COLO668 (cell line): ENCODE measurements around the gene PXDC1.
"Not testable (repeated sequence)": the region's sequence is repeated elsewhere in the genome, so short reads cannot be mapped to it uniquely, and the experiment has no call there.

Experiments used
- DNase-seq: peaks from one replicate; lab custom pipeline; 2025; ENCODE audit not compliant: unreplicated experiment; lab: John Stamatoyannopoulos, UW

Gene PXDC1

DNA sequence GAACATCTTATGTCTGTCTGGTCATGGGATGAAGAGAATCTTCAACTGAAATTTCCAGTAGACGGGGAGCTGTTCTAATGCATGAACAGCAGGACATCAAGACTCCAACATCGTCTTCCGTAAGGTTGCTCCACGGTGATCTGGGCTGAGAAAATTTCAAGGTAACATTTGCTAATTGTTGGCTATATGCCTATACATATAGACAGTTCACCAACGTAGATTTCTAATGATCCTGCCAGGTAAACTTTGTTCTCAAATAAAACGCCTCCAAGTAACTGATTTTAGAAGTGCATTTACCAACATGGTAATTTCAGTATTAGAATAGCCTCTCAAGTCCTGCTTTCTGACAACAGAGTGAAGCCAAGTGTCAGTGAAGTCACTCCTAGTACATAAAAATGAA is 11.3 kb upstream of the PXDC1 start:
- DNase-seq = no peak

DNA sequence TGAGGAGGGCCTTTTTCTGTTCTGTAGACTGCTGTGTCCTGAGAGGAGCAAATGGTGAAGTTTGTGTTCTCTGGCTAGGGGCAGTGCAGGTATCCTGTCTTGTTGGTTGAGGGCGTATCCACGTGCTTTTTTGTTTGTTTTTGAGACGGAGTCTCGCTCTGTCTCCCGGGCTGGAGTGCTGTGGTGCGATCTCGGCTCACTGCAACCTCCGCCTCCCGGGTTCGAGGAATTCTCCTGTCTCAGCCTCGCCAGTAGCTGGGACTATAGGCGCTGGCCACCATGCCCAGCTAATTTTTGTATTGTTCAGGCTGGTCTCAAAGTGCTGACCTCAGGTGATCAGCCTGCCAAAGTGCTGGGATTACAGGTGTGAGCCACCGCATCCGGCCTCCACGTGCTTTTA is 10.8 kb upstream of the PXDC1 start:
- DNase-seq = no peak

DNA sequence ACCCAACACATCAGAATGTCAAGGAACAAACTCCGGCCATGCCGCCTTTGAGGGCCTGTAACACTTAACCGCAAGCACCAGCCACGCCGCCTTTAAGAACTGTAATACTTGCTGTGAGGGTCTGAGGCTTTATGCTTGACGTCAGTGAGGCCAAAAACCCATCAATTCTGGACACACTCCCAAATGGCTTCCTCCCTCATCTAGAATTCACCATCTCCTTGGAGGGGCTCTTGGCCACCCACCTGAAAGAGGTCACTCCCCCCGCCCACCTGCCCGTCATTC is 10.4 kb upstream of the PXDC1 start:
- DNase-seq = no peak

DNA sequence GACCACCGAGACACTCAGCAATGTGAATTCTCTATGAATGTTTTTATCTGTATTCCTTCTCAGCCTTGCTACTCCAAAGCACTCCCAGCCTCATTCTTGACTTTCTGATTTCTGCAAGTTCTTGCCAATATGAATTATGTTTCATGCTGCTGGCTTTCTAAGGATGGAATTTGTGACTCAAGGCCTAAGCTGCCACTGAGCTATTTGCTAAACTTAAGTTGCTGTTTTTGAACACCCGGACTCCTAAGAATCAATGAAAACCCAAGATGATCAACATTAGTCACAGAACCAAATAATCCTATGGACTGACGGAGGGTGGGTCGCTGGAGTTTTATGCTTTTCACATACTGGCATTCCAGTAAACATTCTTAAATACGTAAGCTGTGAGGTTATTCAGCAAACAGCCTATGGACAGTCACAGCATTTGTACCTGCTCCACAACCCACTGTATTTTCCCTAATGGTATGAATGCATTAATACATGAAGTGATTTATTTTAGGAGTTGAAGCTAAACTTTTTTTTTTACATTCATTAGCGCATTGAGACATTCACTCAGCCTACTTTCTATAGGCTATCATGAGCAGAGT is 8.2 kb upstream of the PXDC1 start:
- DNase-seq = no peak

DNA sequence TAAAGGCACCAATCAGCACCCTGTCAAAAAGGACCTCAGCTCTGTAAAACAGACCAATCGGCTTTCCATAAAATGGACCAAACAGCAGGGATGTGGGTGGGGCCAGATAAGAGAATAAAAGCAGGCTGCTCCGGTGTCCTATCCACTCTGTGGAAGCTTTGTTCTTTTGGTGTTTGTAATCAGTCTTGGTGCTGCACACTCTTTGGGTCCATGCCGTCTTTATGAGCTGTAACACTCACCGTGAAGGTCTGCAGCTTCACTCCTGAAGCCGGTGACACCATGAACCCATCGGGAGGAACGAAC is 7.3 kb upstream of the PXDC1 start:
- no peak for DNase-seq

DNA sequence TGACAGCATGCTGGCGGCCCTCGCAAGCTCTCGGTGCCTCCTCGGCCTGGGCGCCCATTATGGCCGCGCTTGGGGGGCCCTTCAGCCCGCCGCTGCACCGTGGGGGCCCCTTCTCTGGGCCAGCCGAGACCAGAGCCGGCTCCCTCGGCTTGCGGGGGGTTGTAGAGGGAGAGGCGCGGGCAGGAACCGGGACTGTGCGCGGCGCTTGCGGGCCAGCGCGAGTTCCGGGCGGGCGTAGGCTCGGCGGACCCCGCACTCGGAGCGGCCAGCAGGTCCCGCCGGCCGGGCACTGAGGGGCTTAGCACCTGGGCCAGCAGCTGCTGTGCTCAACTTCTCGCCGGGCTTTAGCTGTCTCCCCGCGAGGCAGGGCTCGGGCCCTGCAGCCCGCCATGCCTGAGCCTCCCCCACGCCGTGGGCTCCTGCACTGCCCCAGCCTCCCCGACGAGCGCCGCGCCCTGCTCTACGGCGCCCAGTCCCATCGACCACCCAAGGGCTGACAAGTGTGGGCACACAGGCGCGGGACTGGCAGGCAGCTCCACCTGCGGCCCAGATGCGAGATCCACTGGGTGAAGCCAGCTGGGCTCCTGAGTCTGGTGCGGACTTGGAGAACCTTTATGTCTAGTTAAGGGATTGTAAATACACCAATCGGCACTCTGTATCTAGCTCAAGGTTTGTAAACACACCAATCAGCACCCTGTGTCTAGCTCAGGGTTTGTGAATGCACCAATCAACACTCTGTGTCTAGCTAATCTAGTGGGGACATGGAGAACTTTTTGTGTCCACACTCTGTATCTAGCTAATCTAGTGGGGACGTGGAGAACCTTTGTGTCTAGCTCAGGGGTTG is 6.7 kb upstream of the PXDC1 start:
- DNase-seq = not testable (repeated sequence)

DNA sequence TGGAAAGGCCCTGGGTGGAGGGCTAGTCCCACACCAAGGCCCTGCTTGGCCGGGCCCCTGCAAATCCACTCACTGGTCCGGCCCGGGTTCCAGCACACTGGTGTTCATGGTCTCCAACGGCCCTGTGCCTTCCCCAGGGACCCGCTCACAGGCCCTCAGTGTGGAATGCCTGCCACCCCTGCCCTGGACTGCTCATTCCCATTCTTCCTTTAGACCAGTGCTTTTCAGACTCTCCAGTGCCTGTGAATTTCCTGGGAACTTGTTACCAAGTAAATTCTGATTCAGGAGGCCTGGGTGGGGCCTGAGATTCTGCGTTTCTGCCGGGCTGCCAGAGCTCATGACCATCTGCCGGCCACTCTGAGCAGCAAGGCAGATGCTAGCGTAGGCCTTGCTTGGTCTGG is 5.7 kb upstream of the PXDC1 start:
- DNase-seq = no peak

DNA sequence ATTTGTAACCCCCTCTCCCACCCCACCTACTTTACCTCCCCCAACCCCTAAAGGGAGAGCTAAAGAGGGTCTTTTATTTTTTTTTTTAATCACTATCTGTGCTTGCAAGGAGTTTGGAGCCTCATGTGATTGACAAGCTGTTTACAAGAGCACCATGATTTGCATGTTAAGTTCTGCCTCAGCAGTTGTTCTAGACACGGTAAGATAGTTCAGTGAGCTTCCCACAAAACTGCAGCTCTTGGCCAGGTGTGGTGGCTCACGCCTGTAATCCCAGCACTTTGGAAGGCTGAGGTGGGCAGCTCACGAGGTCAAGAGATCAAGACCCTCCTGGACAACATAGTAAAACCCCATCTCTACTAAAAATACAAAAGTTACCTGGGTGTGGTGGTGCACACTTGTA is 5.0 kb upstream of the PXDC1 start:
- DNase-seq = no peak

DNA sequence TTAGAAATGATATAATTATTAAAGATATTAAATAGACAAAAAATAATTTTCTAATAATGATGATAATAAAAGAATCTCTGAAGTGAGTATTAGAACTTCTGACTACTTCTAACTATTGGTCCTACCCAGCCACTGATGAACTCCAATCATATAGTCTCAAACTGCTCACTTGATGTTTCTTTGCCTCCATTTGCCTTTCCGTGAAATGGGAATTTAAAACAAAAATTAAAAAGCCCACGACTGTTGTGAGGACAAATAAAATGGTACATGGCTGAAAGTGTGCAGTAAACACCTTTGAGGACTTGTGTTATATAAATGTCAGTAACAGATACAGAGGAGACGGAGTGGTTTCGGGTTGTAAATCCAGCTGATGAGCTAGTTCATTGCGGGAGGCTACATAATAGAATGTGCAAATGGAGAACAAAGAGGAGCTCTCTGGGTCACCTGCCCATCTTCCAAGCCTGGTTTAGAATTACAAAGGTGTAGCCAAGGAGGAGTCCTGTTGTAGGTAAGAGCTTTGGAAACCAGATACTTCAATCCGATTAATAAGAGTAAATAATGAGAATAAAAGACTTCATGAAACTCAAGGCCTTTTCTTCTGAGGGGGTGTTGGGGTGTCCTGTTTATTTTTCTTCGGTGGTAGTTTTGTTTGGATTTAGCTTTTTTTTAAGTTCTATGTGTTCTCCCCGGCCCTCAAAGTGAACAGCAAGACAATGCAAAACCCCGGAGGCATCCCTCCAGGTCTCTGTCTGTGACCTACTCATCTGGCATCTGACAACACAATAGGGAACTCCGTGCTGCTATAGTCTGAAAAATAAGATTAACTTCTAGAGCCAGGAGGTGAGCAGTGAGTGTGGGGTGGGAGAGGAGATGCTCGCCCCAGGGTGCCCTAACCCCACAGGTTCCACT is 4.4 kb upstream of the PXDC1 start:
- DNase-seq = peak; percentile 26

DNA sequence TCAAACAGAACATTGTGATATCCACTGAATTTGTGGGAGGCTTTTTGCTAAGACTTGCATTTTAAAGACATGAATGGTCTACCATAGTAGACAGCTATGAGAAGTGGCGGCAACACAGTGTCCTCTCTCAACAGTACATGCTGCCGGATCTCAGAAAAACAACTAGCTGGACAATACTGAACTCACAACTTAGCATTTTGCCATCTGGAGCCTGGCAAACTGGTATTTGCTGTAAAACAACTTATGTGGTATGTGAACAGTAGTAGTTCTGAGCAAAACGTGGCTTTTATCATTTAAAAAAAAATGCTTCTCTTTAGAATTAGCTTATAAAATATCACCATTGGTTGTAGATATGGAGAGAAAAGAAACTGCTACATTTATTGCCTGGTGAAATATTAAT is 3.3 kb upstream of the PXDC1 start:
- no peak for DNase-seq

DNA sequence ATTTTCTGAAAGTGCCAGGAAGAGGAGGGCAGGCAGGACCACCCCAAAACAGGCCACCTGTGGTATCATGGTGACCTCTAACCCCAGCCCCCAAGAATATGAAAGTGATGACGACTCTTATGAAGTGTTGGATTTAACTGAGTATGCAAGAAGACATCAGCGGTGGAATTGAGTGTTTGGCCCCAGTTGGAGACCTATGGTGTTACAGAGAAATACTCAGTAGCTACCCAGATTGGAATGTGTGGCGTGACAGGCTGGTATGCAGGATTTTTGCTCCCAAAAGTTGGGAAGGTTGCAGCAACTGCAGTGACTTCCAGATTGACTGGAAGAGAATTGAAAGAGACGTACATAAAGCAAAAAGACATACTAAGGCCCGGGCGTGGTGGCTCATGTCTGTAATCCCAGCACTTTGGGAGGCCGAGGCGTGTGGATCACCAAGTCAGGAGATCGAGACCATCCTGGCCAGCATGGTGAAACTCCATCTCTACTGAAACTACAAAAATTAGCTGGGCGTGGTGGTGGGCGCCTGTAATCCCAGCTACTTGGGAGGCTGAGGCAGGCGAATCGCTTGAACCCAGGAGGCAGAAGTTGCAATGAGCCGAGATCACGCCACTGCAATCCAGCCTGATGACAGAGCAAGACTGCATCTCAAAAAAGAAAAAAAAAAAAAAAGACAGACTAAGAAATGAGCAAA is 2.7 kb upstream of the PXDC1 start:
- DNase-seq = not testable (repeated sequence)

DNA sequence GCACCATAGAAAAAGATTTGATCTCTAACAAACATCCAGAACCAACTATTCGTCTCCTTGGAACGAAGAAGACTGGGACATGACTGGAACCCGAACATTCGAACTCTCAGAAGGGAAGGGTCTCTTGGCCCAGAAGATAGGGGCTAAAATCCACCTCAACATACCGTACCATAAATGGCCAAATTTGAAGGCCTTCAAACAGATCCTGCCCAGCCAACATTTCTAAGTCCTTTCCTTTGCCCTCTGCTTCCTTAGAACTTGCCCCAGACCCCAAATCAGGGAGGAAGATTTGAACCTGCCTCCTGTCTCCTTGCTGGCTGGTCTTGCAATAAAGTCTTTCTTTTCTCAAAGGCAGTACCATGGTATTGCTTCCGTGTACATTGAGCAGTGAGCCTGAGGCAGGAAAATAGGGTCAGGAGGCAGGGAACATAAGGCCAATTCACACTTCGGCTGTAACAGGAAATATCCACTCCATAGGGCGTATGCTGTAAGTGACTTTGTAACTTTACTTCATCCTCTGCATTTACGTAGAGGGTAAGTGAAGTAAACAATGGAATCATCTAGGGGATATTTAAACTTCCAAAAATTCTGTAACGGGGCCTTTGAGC is 1.8 kb upstream of the PXDC1 start:
- no peak for DNase-seq

DNA sequence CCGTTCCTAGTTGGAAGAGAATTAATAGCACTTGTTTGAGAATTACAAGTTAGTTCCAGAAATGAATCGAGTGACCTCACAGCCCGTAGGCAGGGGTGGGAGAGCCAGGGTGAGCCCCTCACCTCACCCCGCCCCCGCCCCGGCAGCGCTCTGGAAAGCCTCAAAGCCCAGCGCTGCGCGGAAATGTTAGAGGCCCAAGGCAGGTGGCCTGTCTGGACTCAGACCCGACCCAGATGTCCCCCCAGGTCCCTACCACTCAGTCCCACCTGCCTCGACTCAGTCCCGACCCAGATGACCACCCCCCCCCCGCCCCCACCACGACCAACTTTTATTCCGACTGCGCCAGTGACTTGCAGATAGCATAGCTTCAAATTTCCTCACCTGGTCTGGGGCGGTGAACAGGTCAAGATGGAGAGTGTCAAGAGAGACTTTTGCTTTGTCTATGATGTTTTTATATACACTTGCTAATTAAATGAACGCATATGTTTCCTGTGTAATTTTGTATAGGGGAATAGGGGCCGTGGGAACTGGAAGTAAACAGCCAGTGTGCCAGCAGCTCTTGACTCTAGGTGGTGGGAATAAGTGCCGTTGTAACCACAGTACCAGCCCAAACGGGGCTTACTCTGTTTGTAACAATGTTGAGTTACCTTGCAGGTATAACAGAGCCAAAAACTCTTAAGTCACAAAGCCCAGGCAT is 1.2 kb upstream of the PXDC1 start:
- no peak for DNase-seq

DNA sequence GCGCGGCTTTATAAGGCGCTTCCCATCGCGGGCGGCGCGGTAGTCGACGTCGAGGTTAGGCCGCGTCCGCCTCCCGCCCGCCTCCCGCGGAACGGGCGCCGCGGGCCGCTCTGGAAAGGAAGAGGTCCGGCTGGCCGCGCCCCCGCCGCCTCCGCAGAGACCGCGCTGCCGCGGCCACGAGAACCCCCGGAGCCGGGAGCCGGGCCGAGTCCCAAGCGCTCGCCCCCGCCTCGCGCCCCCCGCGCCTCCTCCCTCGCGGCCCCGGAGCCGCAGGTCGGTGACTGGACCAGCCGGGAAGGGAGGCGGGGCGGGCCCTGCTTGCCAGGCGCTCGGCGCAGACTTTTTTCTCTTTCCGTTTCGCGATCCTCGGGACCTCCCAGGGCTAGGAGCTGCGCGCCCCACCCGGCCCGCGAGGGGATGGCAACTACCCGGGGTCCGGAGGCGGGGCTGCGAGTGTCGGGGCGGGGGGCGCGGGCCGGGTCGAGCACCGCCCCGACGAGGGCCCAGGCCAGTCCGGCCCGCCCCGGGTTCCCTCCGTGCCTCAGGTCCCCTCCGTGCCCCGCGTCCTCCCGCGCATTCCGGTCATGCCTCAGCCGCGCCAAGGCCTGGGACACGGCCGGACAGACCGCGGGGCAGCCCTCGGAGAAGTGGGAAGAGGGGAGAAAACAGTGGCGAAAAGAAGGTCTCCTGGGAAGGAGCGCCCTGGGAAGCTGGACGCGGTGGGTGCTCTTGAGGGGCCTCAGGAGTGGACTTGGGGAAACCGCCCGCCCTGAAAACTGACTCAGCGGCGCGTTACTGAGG is 417 bp upstream of the PXDC1 start:
- peak; percentile 78 for DNase-seq

DNA sequence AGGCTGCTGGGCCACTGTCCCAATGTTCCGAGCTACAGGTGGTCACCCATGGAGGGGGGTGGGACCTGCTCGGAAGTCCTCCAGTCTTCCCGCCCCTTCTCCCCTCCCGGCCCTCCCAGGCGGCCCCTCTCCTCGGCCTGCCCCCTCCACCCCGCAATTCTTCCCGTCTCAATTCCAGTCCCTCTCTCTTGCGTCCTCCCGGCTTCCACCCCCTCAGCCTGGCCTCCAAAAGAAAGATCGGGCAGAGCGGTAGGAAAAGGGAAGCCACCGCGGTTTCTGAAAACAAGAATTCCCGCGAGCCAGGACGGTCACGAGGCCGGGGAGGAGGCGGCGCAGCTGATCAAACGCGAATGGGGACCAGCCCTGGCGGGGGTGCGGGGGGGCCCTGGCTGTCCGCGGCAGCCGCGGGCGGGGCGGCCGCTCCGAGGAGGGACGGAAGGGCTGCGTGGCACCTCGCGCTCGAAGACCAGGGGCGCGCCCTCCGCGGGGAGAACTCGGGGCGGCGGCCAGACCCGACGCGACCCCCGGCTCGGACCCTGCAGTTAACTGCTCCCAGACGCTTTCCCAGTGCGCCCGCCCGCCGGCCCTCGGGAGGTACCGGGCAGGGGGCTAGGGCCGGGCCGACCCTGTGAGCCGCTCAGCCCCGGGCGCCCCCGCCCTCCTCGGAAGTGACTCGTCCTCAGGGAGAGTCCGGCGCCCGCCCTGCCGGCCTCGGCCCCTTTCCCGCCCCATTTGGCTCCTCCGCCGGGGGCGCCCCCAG is 1.0 kb downstream of the PXDC1 start:
- peak; percentile 63 for DNase-seq

DNA sequence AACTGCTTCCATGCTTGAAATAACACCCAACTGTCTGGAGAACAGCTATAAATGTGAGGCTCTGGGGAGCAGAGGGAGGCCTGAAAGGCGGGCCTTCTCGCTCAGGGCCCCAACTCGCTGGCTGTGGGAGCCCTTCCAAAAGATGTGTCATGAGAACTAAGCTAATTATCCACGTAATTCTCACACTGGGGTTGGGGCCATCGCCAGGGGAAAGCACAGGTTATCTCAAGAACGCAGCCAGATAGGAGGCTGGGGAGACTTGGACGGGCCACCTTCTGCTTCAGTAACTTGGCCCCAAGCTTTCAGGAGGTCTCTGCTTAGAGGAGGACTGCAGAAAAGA is 1.6 kb downstream of the PXDC1 start:
- DNase-seq = no peak

DNA sequence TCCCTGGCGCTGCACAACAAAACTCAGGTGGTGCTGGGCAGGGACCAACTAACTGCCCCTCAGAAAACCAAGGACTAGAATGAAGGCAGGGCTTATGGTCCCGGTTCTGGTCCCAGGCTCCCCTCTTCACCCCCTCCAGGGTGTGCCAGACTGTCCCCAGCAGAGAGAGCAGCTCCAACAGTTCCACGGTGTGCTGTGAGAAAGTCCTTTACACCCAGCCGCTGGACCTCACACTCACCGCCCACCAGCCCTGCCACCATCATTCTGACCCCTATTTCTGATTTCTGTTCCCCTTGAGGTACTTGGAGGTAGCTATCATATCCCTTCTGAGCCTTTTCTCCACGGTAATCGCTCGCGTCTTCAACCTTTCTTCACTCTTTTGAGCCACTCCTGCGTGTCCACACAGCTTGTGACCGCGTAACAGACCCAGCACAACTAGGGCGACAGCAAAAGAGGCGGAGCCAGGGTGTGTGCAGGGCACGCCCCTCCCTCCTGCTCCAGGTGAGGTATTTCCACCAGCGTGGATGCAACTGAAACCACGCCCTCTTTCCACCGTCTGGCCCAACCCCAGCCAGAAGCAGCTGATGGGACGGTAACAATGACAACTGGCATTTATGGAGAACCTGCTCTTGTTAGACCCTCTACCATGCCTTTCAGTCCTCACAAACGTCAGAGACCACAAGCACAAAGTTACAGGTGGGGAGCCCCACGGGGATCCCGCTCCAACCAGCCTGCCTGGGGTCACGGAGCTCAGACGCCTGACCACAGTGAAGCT is 2.3 kb downstream of the PXDC1 start:
- peak; percentile 22 for DNase-seq
